Measurements from ENCODE around the gene GMDS.

The GMDS gene

DNA sequence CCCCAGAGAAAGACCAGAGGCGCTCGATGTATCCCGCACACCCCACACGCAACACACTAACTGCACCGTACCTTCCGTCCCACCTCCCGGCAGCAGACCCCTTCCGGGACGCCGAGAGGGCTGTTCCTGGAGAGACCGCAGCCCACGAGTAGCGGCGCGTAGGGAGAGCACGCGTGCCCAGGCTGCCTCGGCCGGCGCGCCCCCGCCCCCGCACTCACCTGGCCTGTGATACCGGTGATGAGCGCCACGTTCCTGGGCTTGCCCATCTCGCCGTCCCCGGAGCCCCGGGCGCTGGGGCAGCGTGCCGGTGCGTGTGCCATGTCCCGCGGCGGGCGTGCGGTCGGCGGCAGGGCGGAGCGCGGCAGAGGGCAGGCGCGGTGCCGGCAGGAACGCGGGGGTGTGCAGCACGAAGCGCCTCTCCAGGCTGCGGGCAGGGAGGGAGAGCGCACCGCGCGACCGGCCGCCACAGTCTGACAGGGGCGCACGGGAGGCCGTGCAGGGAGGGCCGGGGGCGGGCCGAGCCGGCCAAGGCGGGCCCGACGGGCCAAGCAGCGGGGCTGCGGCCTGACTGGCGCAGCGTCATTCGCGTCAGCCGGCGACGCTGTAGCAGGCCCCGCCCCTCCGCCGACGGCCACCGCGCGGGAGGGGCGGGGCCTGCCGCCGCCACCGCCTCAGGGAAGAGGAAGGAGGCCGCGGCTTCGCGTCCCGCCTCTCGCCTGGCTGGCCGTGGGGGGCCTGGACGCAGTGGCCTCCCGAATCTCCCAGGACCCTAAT is at the start of gene GMDS:
Gene GMDS (minus strand): TSS at position 503 of the 774 bp plus-strand sequence.
- peak; percentile 99 for DNase-seq (ENCODE audit: low spot score)
- TF ChIP-seq, protein P1, sequence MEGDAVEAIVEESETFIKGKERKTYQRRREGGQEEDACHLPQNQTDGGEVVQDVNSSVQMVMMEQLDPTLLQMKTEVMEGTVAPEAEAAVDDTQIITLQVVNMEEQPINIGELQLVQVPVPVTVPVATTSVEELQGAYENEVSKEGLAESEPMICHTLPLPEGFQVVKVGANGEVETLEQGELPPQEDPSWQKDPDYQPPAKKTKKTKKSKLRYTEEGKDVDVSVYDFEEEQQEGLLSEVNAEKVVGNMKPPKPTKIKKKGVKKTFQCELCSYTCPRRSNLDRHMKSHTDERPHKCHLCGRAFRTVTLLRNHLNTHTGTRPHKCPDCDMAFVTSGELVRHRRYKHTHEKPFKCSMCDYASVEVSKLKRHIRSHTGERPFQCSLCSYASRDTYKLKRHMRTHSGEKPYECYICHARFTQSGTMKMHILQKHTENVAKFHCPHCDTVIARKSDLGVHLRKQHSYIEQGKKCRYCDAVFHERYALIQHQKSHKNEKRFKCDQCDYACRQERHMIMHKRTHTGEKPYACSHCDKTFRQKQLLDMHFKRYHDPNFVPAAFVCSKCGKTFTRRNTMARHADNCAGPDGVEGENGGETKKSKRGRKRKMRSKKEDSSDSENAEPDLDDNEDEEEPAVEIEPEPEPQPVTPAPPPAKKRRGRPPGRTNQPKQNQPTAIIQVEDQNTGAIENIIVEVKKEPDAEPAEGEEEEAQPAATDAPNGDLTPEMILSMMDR (IDR thresholded peaks at IDR 0.05; ENCODE audit: extremely low read depth, missing control alignments), result no peak

- no peak for DNase-seq (ENCODE audit: low spot score)
- TF ChIP-seq, protein P1 (IDR thresholded peaks at IDR 0.05; ENCODE audit: extremely low read depth, missing control alignments), result no peak
Observed at GRCh38 chr6:2285510-2285909, 40.1 kb upstream of the GMDS start.

DNA sequence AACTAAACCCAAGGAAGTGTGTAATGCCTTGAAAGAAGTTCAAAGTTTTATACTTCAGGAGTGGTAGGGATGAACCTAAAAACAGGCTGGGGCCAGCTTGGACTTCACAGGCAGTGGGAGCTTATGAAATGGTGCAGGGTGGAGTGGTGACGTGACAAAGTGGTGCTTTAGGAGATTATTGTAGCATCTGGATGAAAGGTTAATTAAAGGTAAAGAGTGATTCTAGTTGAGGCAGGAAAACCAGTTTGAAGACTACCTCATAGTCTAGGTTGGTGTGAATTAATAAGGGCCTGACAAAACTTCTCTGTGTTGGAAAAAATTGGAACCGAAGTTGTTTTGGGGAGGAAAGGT is 30.5 kb upstream of the GMDS start:
- no peak for DNase-seq (ENCODE audit: low spot score)
- TF ChIP-seq, protein P1 (IDR thresholded peaks at IDR 0.05; ENCODE audit: extremely low read depth, missing control alignments), result no peak

DNA sequence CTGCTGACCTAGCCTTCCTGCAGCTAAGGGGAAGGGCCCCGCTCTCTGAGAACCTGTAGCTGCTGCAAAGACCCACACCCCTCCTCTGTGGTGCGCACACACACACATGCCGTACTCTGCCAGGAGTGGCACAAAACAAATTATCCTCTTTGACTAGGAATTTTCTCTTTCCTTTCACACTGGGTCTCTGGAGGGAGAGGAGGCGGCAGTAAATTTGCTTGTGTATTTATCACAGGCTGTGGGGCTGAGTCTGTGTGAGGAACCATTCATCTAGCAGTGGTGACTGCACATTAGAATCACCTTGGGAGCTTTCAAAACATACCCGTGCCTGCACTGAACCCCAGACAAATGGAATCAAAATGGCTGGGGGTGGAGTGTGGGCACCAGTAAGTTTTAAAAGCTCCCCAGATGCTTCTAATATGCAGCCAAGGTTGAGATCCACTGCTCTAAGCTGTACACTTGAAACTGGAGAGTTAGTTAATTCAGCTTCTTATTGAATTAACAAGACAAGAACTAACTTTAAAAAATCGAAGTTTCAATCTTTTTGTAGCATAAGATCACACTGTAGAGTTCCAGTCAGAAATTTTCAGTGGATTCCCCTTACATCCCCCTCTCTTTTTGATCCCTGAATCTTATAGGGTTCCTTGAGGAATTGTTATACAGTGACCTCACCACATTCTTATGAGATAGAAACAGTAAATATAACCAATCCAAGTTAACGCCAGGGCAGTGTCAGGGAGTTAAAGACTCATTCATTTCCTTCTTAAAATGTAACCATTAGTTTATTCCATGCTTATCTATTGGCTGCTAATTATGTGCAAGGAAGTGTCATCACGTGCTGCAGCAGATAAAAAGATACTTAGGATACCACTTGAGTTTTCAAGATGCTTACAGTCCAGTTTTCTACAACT is 29.8 kb upstream of the GMDS start:
- TF ChIP-seq, protein P1 (IDR thresholded peaks at IDR 0.05; ENCODE audit: extremely low read depth, missing control alignments), result no peak
- DNase-seq (ENCODE audit: low spot score), result no peak

GRCh38 chr6:2272696-2273095 is 27.3 kb upstream of the GMDS start:
- no peak for DNase-seq (ENCODE audit: low spot score)
- TF ChIP-seq, protein P1 (IDR thresholded peaks at IDR 0.05; ENCODE audit: extremely low read depth, missing control alignments), result no peak

DNA sequence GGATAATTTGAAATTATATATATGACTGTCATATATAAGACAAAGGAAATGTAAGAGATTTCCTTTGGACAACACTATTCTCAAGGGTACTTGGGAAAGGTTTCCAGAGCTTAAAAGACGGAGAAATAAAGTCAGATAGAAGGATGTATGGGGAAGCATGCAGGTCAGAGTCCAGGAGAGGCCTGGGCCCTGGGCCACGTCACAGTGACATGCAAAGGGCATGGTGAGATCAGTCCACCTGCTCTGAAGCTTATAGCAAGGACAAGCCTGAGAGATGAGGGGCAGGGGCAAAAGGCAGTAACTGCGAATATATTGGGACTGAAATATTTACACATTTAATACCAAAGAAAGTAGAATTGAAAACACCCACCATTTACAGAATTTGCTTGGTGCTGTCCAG is 24.6 kb upstream of the GMDS start:
- TF ChIP-seq, protein P1 (IDR thresholded peaks at IDR 0.05; ENCODE audit: extremely low read depth, missing control alignments), result no peak
- DNase-seq (ENCODE audit: low spot score), result no peak

GRCh38 chr6:2266841-2267240 is 21.4 kb upstream of the GMDS start:
- TF ChIP-seq, protein P1 (IDR thresholded peaks at IDR 0.05; ENCODE audit: extremely low read depth, missing control alignments), result no peak
- no peak for DNase-seq (ENCODE audit: low spot score)

Measured in GM20000 (cell line).